ENCODE data around the gene CDK14.
"Not testable (repeated sequence)": the region's sequence is repeated elsewhere in the genome, so short reads cannot be mapped to it uniquely, and the experiment has no call there.

Gene CDK14

GRCh38 chr7:91137153-91137787, 541.1 kb downstream of the CDK14 start:
- no peak for DNase-seq

GRCh38 chr7:91137788-91138368, 541.8 kb downstream of the CDK14 start:
- DNase-seq, result no peak

GRCh38 chr7:91140286-91140685, 544.2 kb downstream of the CDK14 start:
- no peak for DNase-seq

GRCh38 chr7:91140982-91141381, 544.9 kb downstream of the CDK14 start:
- DNase-seq, result no peak

GRCh38 chr7:91142743-91143142, 546.6 kb downstream of the CDK14 start:
- DNase-seq, result no peak

GRCh38 chr7:91149341-91150246, 553.5 kb downstream of the CDK14 start:
- no peak for DNase-seq

GRCh38 chr7:91151916-91152315, 555.8 kb downstream of the CDK14 start:
- DNase-seq, result no peak

GRCh38 chr7:91156316-91157185, 560.4 kb downstream of the CDK14 start:
- no peak for DNase-seq

GRCh38 chr7:91157579-91158320, 561.6 kb downstream of the CDK14 start:
- DNase-seq, result no peak

GRCh38 chr7:91162436-91162835, 566.3 kb downstream of the CDK14 start:
- no peak for DNase-seq

- no peak for DNase-seq
Observed at GRCh38 chr7:91164506-91164905, 568.4 kb downstream of the CDK14 start.

- DNase-seq, result no peak
Observed at GRCh38 chr7:91165006-91165845, 569.1 kb downstream of the CDK14 start.

- DNase-seq, result no peak
Observed at GRCh38 chr7:91165846-91166230, 569.7 kb downstream of the CDK14 start.

GRCh38 chr7:91168871-91169829, 573.0 kb downstream of the CDK14 start:
- DNase-seq, result no peak

GRCh38 chr7:91169830-91170191, 573.7 kb downstream of the CDK14 start:
- no peak for DNase-seq

- not testable (repeated sequence) for DNase-seq
Observed at GRCh38 chr7:91173265-91173664, 577.1 kb downstream of the CDK14 start.

GRCh38 chr7:91180746-91181145, 584.6 kb downstream of the CDK14 start:
- DNase-seq, result no peak

- DNase-seq, result no peak
Observed at GRCh38 chr7:91181949-91182348, 585.8 kb downstream of the CDK14 start.

GRCh38 chr7:91182819-91183764, 587.0 kb downstream of the CDK14 start:
- no peak for DNase-seq
